Endothelial cell of umbilical vein (primary cell): Measurements from ENCODE around the gene CTNND1. TPM values are rescaled to one million over a fixed set of nuclear protein-coding genes. Genes with fewer than 3 reads are reported as not detected.

ENCODE experiments used
- BruUV-seq: library from RNA; stranded (reverse); fragments of 400-500 nt; replicated peaks from 2 replicates; lab custom pipeline; 2021; lab: Mats Ljungman, UMichigan
- CTCF ChIA-PET: fragments of 300-600, 350-600 bp; sonication (Branson Sonifier 250); formaldehyde crosslinking; loops from one replicate; lab custom pipeline; 2021; ENCODE audit warnings: antibody characterized with exemption, inconsistent platforms; lab: Charles Lee
- POLR2A ChIA-PET: fragments of 300-600, 350-600 bp; sonication (Branson Sonifier 250); formaldehyde crosslinking; loops from one replicate; lab custom pipeline; 2021; ENCODE audit warnings: antibody characterized with exemption, inconsistent platforms; lab: Charles Lee
- DNase-seq: peaks from one replicate; pipeline ENCODE4 v3.0.0-alpha.2; 2011; ENCODE audit warnings: low read depth, low spot score
- FAIRE-seq: peaks from 2 replicates; lab custom pipeline; 2011; peaks lifted over from hg19 to GRCh38; lab: Jason Lieb, UNC
- H2AFZ ChIP-seq: 2 replicates; pipeline ENCODE4 v1.6.0; 2012; ENCODE audit warnings: low read depth, low read length, control low read depth, inconsistent platforms
- H3K27ac ChIP-seq: 2 replicates; pipeline ENCODE4 v1.5.1; 2011; ENCODE audit warnings: low read depth, mild to moderate bottlenecking, control low read depth, low read length, moderate library complexity; ENCODE audit not compliant: insufficient read depth
- H3K27me3 ChIP-seq, 2 experiments: 2 replicates each; pipeline versions ENCODE4 v1.6.0 to v1.6.1; 2011; ENCODE audit warnings: low read length in 2 of 2, mixed read lengths in 1 of 2; ENCODE audit not compliant: control insufficient read depth in 2 of 2, insufficient read depth in 2 of 2
- H3K36me3 ChIP-seq, 2 experiments: 2 replicates in 1 of 2; 3 replicates in 1 of 2; pipeline ENCODE4 v1.5.1; 2011; ENCODE audit warnings: low read length in 2 of 2, mild to moderate bottlenecking in 1 of 2, moderate library complexity in 1 of 2; ENCODE audit not compliant: control insufficient read depth in 2 of 2, insufficient read depth in 2 of 2; ENCODE audit errors: extremely low read depth in 1 of 2
- H3K4me1 ChIP-seq: 3 replicates; pipeline ENCODE4 v1.5.1; 2011; ENCODE audit warnings: mild to moderate bottlenecking, low read length; ENCODE audit not compliant: control insufficient read depth, insufficient read depth; ENCODE audit errors: extremely low read depth
- H3K4me2 ChIP-seq: 2 replicates; pipeline ENCODE4 v1.6.1; 2011; ENCODE audit warnings: low read length, control low read depth, mixed read lengths; ENCODE audit not compliant: insufficient read depth
- H3K4me3 ChIP-seq, 3 experiments: fragments of 200-600 bp in 1 of 3; sonication (generic), shearing (Covaris generic) in 1 of 3; replicated peaks in 1 of 3; 2 replicates each; pipeline ENCODE4 v1.5.1; 2011 to 2016; ENCODE audit warnings: control low read depth in 3 of 3, low read length in 3 of 3, mild to moderate bottlenecking in 2 of 3, inconsistent platforms in 1 of 3, low read depth in 1 of 3, moderate library complexity in 1 of 3; ENCODE audit not compliant: insufficient read depth in 1 of 3
- H3K79me2 ChIP-seq: 2 replicates; pipeline ENCODE4 v1.6.0; 2012; ENCODE audit warnings: low read length, inconsistent platforms; ENCODE audit not compliant: control insufficient read depth, insufficient read depth
- H3K9ac ChIP-seq: replicated peaks from 2 replicates; pipeline ENCODE3; 2011; ENCODE audit warnings: low read length, control low read depth; ENCODE audit not compliant: insufficient read depth; ENCODE audit errors: extremely low read depth
- H3K9me1 ChIP-seq: replicated peaks from 3 replicates; pipeline ENCODE4 v1.6.0; 2011; ENCODE audit warnings: mild to moderate bottlenecking, low read length; ENCODE audit not compliant: control insufficient read depth, insufficient read depth; ENCODE audit errors: extremely low read depth
- H3K9me3 ChIP-seq: replicated peaks from 2 replicates; pipeline ENCODE4 v1.5.1; 2012; ENCODE audit warnings: low read length, inconsistent platforms; ENCODE audit not compliant: control insufficient read depth, insufficient read depth
- H4K20me1 ChIP-seq: replicated peaks from 2 replicates; pipeline ENCODE3; 2011; ENCODE audit warnings: mild to moderate bottlenecking, low read length; ENCODE audit not compliant: control insufficient read depth, insufficient read depth; ENCODE audit errors: extremely low read depth
- EZH2 ChIP-seq: IDR thresholded peaks from 2 replicates; pipeline ENCODE4 v1.6.1; 2012; ENCODE audit warnings: borderline replicate concordance, low read depth, mild to moderate bottlenecking, moderate library complexity, low read length, inconsistent platforms; ENCODE audit not compliant: severe bottlenecking
- FOS ChIP-seq: IDR thresholded peaks from 2 replicates; pipeline ENCODE4 v1.6.1; 2011; ENCODE audit warnings: mild to moderate bottlenecking, low read length, moderate library complexity, borderline replicate concordance; ENCODE audit not compliant: insufficient read depth
- GATA2 ChIP-seq: IDR thresholded peaks from 2 replicates; pipeline ENCODE4 v1.7.0; 2011; ENCODE audit warnings: low read depth, mild to moderate bottlenecking, moderate library complexity, mixed read lengths, low read length; ENCODE audit not compliant: insufficient read length, insufficient read depth
- JUN ChIP-seq: IDR thresholded peaks from 2 replicates; pipeline ENCODE4 v1.6.1; 2011; ENCODE audit warnings: borderline replicate concordance, low read depth; ENCODE audit not compliant: insufficient read length, insufficient read depth
- MYC ChIP-seq: IDR thresholded peaks from one replicate; pipeline ENCODE4 v1.6.1; 2011; ENCODE audit warnings: mild to moderate bottlenecking, low read depth, low read length
- POLR2A ChIP-seq: IDR thresholded peaks from 2 replicates; pipeline ENCODE4 v1.6.1; 2012; ENCODE audit warnings: low read depth, mild to moderate bottlenecking, control low read depth, low read length
- POLR2AphosphoS5 ChIP-seq: IDR thresholded peaks from 2 replicates; pipeline ENCODE4 v1.6.1; 2012; ENCODE audit warnings: low read depth, mild to moderate bottlenecking, control low read depth, low read length, moderate library complexity; ENCODE audit not compliant: insufficient read depth
- dilution Hi-C: fragments of 300-500 bp; cut with MboI; formaldehyde crosslinking; loops from one replicate; pipeline ENCODE4 v1.15.0; 2019; ENCODE audit warnings: low sequenced_read_pairs; ENCODE audit not compliant: extremely low pct_ligation_motif_present
- intact Hi-C: fragments of 100-400 bp; cut with micrococcal nuclease; formaldehyde crosslinking; loops from one replicate; pipeline ENCODE4 v1.10.0; 2022
- polyA plus RNA-seq, 4 experiments: library from polyadenylated mRNA; depleted of rRNA in 3 of 4; stranded (reverse) in 3 of 4; unstranded in 1 of 4; fragments of >200 nt; gene quantifications; 2 replicates each; pipeline versions ENCODE4 v1.2.1 to v1.2.3, GENCODE V29; 2011 to 2012; ENCODE audit warnings: missing spikeins in 1 of 4
- total RNA-seq: library from RNA; stranded (reverse); gene quantifications from 2 replicates; pipeline ENCODE4 v1.2.3, GENCODE V29; 2021
- TF ChIP-seq, protein P1 (sequence below), 2 donors: IDR thresholded peaks; 1 replicate in 1 of 2; 2 replicates in 1 of 2; pipeline ENCODE4 v1.5.1; 2011; ENCODE audit warnings: low read length in 2 of 2, mild to moderate bottlenecking in 2 of 2, moderate library complexity in 2 of 2, control low read depth in 1 of 2, inconsistent platforms in 1 of 2, low read depth in 1 of 2; ENCODE audit not compliant: insufficient read depth in 1 of 2; ENCODE audit errors: extremely low read depth in 1 of 2
- TF ChIP-seq, protein P2 (sequence below): IDR thresholded peaks from 2 replicates; pipeline ENCODE4 v1.6.1; 2011; ENCODE audit not compliant: insufficient read depth, insufficient read length

Gene CTNND1
- total and polyA plus RNA-seq, 2 donors (not counting 3 experiments of a cell fraction or from before 2014, with no cell fraction given), result 152 to 268 TPM

DNA sequence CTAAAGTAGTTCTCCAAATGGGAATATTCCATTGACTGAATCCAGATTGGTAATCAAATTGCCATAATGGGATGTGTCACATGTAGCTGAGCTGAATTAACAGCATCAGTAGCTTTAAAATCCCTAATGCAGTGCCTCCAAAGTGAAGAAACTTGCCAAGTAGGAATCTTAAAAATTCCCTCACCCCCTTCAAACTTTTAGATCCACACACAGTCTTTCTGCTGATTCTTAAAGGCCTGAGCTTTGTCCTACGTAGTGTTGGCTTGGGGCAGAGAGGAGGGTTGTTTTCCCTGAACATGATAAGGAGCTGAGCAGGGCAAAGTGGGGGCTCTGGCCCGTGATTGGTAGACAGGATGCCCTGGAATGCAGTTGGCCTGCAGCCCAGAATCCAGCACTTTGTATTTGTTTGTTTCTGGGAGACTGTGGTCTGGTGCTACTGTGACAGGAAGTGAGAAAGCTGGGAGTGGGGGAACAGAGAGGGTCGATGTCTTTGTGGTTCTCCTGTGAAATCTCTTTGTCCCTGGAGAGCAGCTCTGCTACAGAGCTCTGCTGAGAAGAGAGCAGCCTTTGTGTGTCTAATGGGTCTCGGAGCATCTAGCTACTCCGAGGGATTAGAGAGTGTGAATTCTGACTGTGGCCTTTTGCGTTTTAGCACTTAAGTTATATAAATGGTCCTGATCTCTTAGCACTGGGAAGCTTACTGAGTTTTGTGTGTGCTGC lies 16.9 kb downstream of the CTNND1 start:
- peaks cover 81% of the 10 kb centered on the region for H3K4me1 ChIP-seq
- dilution Hi-C loops, result no loop called here

More for the DNA sequence above, 16.9 kb downstream of the CTNND1 start:
- peaks cover 92% of the 10 kb centered on the region for H3K79me2 ChIP-seq
- no peaks in the 10 kb centered on the region for H3K9me1 ChIP-seq
- H3K9me3 ChIP-seq, result no peaks in the 10 kb centered on the region
- intact Hi-C loops, result loop anchor here (1.0 to 5.0 kb wide), 7 partner anchors 14 to 1364 kb away; partner anchors contain the start of genes FAM111A, SELENOH and ZFP91
- H3K9ac ChIP-seq, result peak overlapping the region; percentile 86
- peak overlapping the region; percentile 91 for H3K27ac ChIP-seq
- H3K36me3 ChIP-seq, result no peaks in the 10 kb centered on the region
- TF ChIP-seq POLR2A (peak; percentile 93), JUN (peak; percentile 14), POLR2AphosphoS5 (peak; percentile 86), MYC (no peak), EZH2 (no peak), GATA2 (peak; percentile 65), FOS (peak; percentile 17)
- TF ChIP-seq, protein P1, sequence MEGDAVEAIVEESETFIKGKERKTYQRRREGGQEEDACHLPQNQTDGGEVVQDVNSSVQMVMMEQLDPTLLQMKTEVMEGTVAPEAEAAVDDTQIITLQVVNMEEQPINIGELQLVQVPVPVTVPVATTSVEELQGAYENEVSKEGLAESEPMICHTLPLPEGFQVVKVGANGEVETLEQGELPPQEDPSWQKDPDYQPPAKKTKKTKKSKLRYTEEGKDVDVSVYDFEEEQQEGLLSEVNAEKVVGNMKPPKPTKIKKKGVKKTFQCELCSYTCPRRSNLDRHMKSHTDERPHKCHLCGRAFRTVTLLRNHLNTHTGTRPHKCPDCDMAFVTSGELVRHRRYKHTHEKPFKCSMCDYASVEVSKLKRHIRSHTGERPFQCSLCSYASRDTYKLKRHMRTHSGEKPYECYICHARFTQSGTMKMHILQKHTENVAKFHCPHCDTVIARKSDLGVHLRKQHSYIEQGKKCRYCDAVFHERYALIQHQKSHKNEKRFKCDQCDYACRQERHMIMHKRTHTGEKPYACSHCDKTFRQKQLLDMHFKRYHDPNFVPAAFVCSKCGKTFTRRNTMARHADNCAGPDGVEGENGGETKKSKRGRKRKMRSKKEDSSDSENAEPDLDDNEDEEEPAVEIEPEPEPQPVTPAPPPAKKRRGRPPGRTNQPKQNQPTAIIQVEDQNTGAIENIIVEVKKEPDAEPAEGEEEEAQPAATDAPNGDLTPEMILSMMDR (IDR thresholded peaks at IDR 0.05; ENCODE audit: extremely low read depth in 1 of 2, insufficient read depth in 1 of 2, low read depth in 1 of 2, low read length in 2 of 2), result no peak
- TF ChIP-seq, protein P2, sequence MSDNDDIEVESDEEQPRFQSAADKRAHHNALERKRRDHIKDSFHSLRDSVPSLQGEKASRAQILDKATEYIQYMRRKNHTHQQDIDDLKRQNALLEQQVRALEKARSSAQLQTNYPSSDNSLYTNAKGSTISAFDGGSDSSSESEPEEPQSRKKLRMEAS, result no peak
- H2AFZ ChIP-seq, result no peak overlapping the region
- no peaks in the 10 kb centered on the region for H4K20me1 ChIP-seq
- no peaks in the 10 kb centered on the region for H3K27me3 ChIP-seq
- peak overlapping the region in 1 of 3 experiments; percentile 56 for H3K4me3 ChIP-seq
- FAIRE-seq, result peak; percentile 94
- ChIA-PET POLR2A (interaction anchor here (0.6 to 2.4 kb wide), 14 partner anchors 9 to 66 kb away, joined by 3 to 15 read pairs (median 4); partner anchors contain the start of genes BTBD18, CTNND1, MED19 and SELENOH), CTCF (interaction anchor here (0.9 to 9.0 kb wide), 8 partner anchors 10 to 507 kb away, joined by 3 to 123 read pairs (median 4); partner anchors contain the start of genes BTBD18, CTNND1 and MED19)
- DNase-seq, result peak; percentile 100
- TSS peak; percentile 84 for BruUV-seq
- peak overlapping the region; percentile 99 for H3K4me2 ChIP-seq
